Parathyroid adenoma (tissue), 2 donors: ENCODE data around the gene PTCD1.

Experiments
- H2AFZ ChIP-seq: fragments of 300-600 bp; sonication (generic); one replicate; pipeline ENCODE4 v1.7.0; 2017; ENCODE audit warnings: antibody characterized with exemption, mild to moderate bottlenecking
- H3K27ac ChIP-seq: fragments of 300-600 bp; sonication (generic); one replicate; pipeline ENCODE4 v1.7.0; 2017
- H3K27me3 ChIP-seq: fragments of 300-600 bp; sonication (generic); one replicate; pipeline ENCODE4 v1.7.0; 2017; ENCODE audit warnings: low read length; ENCODE audit not compliant: control insufficient read depth, insufficient read depth
- H3K36me3 ChIP-seq: fragments of 300-600 bp; sonication (generic); one replicate; pipeline ENCODE4 v1.7.0; 2017; ENCODE audit warnings: low read length; ENCODE audit not compliant: control insufficient read depth, insufficient read depth
- H3K4me1 ChIP-seq: fragments of 300-600 bp; sonication (generic); one replicate; pipeline ENCODE4 v1.7.0; 2017; ENCODE audit warnings: control low read depth
- H3K4me2 ChIP-seq: fragments of 300-600 bp; sonication (generic); one replicate; pipeline ENCODE4 v1.7.0; 2017; ENCODE audit warnings: low read length
- H3K4me3 ChIP-seq: fragments of 300-600 bp; sonication (generic); one replicate; pipeline ENCODE4 v1.7.0; 2017; ENCODE audit warnings: low read depth, low read length
- H3K79me2 ChIP-seq: fragments of 300-600 bp; sonication (generic); one replicate; pipeline ENCODE4 v1.7.0; 2017; ENCODE audit warnings: control low read depth
- H3K9ac ChIP-seq: fragments of 300-600 bp; sonication (generic); one replicate; pipeline ENCODE4 v1.7.0; 2017; ENCODE audit warnings: mild to moderate bottlenecking
- H3K9me3 ChIP-seq: fragments of 300-600 bp; sonication (generic); one replicate; pipeline ENCODE4 v1.7.0; 2017; ENCODE audit warnings: low read length; ENCODE audit not compliant: control insufficient read depth
- TF ChIP-seq, protein P1 (sequence below): fragments of 300-600 bp; sonication (generic); IDR thresholded peaks from one replicate; pipeline ENCODE4 v1.7.0; 2017; ENCODE audit warnings: antibody characterized with exemption, mild to moderate bottlenecking
- donor health status: primary hyperparathyroidism.

Gene PTCD1

DNA sequence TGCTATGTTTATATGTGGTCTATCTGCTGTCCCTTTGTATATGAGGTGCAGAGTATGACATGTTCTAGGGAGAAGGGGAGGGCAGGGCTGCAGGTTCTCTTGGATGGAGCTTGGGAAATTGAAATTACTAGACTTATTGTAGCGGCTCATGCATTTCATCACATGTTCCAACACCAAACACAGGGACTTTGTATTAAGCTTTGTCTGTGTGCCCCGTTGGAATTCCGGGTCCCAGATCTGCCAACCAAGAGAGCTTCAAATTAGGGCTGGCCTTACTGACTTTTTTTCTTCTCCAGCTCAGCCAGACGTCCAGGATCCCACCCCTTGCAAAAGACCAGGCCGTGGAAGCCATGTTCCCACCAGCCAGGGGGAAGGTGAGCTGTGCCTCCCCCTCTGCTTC, 37.5 kb upstream of the PTCD1 start:
- Histone ChIP-seq H3K79me2 (peaks cover 13% of the 10 kb centered on the region), H3K4me2 (no peak overlapping the region), H3K36me3 (no peaks in the 10 kb centered on the region), H3K27me3 (no peaks in the 10 kb centered on the region), H3K9ac (no peak overlapping the region), H2AFZ (no peak overlapping the region), H3K4me1 (peaks cover 2% of the 10 kb centered on the region), H3K27ac (no peak overlapping the region), H3K4me3 (no peak overlapping the region), H3K9me3 (no peaks in the 10 kb centered on the region)
- TF ChIP-seq, protein P1, sequence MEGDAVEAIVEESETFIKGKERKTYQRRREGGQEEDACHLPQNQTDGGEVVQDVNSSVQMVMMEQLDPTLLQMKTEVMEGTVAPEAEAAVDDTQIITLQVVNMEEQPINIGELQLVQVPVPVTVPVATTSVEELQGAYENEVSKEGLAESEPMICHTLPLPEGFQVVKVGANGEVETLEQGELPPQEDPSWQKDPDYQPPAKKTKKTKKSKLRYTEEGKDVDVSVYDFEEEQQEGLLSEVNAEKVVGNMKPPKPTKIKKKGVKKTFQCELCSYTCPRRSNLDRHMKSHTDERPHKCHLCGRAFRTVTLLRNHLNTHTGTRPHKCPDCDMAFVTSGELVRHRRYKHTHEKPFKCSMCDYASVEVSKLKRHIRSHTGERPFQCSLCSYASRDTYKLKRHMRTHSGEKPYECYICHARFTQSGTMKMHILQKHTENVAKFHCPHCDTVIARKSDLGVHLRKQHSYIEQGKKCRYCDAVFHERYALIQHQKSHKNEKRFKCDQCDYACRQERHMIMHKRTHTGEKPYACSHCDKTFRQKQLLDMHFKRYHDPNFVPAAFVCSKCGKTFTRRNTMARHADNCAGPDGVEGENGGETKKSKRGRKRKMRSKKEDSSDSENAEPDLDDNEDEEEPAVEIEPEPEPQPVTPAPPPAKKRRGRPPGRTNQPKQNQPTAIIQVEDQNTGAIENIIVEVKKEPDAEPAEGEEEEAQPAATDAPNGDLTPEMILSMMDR = no peak

DNA sequence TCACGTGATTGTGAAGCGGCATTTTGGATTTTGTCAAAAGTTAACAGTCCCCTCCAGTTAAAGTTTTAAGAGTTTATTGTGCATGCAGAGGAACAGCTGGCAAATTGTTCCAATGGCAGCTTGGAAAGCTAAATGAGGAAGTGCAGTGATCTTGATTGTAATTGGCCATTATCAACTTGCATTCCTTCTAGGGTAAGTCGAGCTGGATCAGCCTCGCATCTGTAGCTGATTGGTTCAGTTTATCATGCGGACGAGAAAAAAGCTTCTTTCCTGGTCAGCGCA, 34.7 kb upstream of the PTCD1 start:
- no peaks in the 10 kb centered on the region for H3K36me3 ChIP-seq
- peak overlapping the region; percentile 92 for H2AFZ ChIP-seq
- no peaks in the 10 kb centered on the region for H3K27me3 ChIP-seq
- H3K79me2 ChIP-seq = peaks cover 13% of the 10 kb centered on the region
- H3K9me3 ChIP-seq = no peaks in the 10 kb centered on the region
- H3K9ac ChIP-seq = no peak overlapping the region
- peak overlapping the region; percentile 68 for H3K4me2 ChIP-seq
- peaks cover 2% of the 10 kb centered on the region for H3K4me1 ChIP-seq
- TF ChIP-seq, protein P1 = no peak
- peak overlapping the region; percentile 37 for H3K27ac ChIP-seq
- H3K4me3 ChIP-seq = peak overlapping the region; percentile 77

DNA sequence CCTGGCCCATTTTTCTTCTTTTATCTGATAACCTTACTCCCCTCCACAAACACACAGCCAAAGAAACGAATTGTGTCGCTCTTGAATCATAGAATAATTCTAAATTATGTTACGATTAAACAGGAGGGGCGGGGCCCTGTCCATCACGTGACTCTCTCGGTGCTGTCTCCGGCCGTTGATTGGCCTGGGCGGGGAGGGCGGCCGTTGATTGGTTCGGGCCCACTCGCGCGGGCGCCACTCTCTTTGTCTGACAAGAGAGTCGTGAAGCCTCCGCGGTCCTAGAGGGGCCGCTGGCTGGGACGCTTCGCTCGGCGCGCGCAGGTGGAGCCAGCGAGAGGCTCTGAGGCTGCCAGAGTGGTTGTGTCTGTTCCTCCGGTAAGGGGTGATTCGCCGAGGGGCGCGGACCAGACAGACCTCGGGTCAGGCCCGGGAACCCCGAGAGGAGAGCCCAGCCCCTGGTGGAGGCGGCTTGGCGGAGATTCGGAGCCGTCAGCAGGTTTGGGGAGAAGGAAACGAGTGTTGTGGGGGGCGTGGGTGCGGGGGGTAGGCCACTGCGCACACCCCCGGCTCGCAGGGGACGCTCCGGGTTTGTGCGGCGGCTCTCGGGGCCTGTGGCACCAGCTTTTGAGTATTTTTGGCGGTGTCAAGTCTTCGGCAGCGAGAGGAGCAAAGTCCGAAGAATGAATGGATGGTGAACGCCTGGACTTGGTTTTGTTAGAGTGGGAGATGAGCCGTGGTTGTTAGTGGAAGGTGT, 34.1 kb upstream of the PTCD1 start, which contains the start of gene ZNF789:
Gene ZNF789 (plus strand): TSS at position 330 of the 754 bp plus-strand sequence. CDS start 3,567 bp downstream, outside the sequence.
- TF ChIP-seq, protein P1 = peak; percentile 17
- Histone ChIP-seq H3K9ac (no peak within 1 kb of the TSS), H3K4me3 (peak within 1 kb of the TSS; percentile 77), H3K4me2 (peak within 1 kb of the TSS; percentile 68), H3K27ac (peak within 1 kb of the TSS; percentile 86), H2AFZ (peak within 1 kb of the TSS; percentile 92), H3K9me3 (no peaks in the 10 kb centered on the region), H3K36me3 (no peaks in the 10 kb centered on the region), H3K79me2 (peaks cover 13% of the 10 kb centered on the region), H3K4me1 (peaks cover 2% of the 10 kb centered on the region), H3K27me3 (no peaks in the 10 kb centered on the region)

DNA sequence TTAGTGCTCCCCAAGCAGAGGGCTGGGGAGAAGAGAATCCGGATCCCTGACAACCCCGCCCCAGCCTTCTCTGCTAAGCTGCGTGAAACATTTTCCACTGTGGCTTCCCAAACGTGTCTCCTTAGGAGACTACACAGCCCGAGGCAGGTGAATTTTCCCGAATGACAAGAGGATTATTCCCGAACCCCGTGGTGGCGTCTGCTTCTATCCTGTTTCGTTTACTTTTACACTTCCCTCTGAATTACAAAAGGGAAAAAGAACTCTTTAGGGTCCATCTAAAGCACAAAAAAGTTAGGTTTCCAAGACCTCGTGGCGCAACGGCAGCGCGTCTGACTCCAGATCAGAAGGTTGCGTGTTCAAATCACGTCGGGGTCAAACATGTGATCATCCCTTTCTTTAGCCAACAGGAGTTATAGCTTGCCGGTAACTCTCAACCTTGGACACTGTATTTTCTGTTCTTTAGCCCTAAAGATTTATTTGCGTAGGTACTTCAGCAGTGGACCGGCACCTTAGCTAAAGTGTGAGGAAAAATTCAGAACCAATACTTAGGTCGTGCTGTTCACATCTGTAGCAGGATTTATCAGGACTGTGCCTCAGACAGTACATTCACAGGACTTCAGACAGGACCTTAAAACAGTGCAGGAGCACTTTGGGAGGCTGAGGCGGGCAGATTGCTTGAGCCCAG, 30.9 kb upstream of the PTCD1 start:
- H3K9me3 ChIP-seq = no peaks in the 10 kb centered on the region
- H3K4me3 ChIP-seq = no peak overlapping the region
- H3K27me3 ChIP-seq = no peaks in the 10 kb centered on the region
- TF ChIP-seq, protein P1 = no peak
- H3K27ac ChIP-seq = peak overlapping the region; percentile 11
- no peak overlapping the region for H3K9ac ChIP-seq
- no peaks in the 10 kb centered on the region for H3K36me3 ChIP-seq
- peak overlapping the region; percentile 3 for H2AFZ ChIP-seq
- peaks cover 8% of the 10 kb centered on the region for H3K4me1 ChIP-seq
- H3K79me2 ChIP-seq = peaks cover 26% of the 10 kb centered on the region
- H3K4me2 ChIP-seq = no peak overlapping the region
